ENCODE data around the gene METTL5. TPM values are rescaled to one million over a fixed set of nuclear protein-coding genes. Genes with fewer than 3 reads are reported as not detected.
A peak's percentile ranks its signal among the peaks of the same experiment; 100 is the strongest.
"Not testable (repeated sequence)": the region's sequence is repeated elsewhere in the genome, so short reads cannot be mapped to it uniquely, and the experiment has no call there.

METTL5 gene
- polyA plus RNA-seq, 12 donors, result 54.3 to 78.8 (median 60.8) TPM; not detected in 1

- no peak for DNase-seq
Measured at GRCh38 chr2:169840747-169841142, 16.0 kb upstream of the METTL5 start.

- DNase-seq, result no peak
Measured at GRCh38 chr2:169839954-169840746, 15.4 kb upstream of the METTL5 start.

DNA sequence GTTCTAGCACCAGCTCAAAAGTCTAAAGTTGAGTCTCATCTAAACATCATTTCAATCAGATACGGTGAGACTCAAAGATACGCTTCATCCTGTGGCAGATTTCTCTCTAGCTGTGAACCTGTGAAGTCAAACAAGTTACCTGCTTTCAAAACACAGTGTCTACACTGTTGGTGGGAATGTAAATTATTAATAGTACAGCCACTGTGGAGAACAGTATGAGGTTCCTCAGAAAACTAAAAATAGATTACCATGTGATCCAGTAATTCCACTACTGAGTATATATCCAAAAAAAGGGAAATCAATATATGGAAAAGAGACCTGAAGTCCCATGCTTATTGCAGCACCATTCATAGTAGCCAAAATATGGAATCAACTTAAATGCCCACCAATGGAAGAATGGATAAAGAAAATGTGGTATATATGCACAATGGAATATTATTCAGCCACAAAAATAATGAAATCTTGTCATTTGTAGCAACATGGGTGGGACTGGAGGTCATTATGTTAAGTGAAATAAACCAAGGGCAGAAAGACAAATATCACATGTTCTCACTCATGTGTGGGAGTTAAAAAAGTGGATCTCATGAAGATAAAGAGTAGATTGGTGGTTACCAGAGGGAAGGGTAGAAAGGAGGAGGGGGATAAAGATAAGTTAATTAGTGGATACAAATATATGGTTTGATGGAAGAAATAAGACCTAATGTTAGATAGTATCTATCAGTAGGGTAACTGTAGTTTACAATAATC lies 14.2 kb upstream of the METTL5 start:
- no peak for DNase-seq

GRCh38 chr2:169834401-169834800 lies 9.7 kb upstream of the METTL5 start:
- DNase-seq, result no peak

GRCh38 chr2:169828141-169828811 lies 3.6 kb upstream of the METTL5 start:
- DNase-seq, result peak; percentile 34

- DNase-seq, result peak; percentile 96
Measured at GRCh38 chr2:169827272-169828140, 2.8 kb upstream of the METTL5 start, which contains the start of gene UBR3. UBR3 (plus strand) TSS chr2:169827454; CDS start chr2:169827508, 54 bp downstream.

- DNase-seq, result no peak
Measured at GRCh38 chr2:169823996-169824372, 721 bp downstream of the METTL5 start.

- no peak for DNase-seq
Measured at GRCh38 chr2:169822785-169823392, 1.8 kb downstream of the METTL5 start.

GRCh38 chr2:169822036-169822435 lies 2.7 kb downstream of the METTL5 start:
- DNase-seq, result no peak

DNA sequence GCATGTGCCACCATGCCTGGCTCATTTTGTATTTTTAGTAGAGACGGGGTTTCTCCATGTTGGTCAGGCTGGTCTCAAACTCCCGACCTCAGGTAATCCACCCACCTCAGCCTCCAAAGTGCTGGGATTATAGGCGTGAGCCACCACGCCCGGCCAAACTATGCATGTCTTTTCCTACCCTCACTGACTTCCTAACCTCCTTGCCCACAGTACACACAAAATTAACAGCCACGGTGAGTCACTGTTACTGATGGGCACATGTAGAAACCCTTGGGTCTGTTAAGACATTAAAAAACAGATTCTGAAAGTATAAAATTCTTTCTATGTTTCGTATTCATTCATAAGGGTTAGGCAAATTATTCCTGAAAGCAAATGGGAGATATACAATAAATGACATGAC lies 4.6 kb downstream of the METTL5 start:
- not testable (repeated sequence) for DNase-seq

GRCh38 chr2:169819106-169819505 lies 5.6 kb downstream of the METTL5 start:
- no peak for DNase-seq

DNA sequence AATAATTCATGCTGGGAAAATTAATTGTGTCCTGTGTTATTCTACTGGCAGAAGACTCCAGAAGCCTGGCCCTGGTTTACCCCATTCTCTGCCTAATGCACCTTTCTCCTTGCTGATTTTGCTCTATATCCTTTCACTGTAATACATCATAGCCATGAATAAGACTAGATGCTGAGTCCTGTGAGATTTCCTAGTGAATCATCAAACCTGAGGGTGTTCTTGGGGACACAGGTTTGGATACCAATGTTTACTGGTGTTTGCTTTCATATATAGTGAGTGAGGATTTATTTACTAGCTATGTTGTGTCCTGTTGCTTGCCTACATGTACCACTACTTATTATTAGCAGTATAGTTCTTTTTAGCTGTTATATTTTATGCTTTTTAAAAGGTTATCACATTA lies 6.5 kb downstream of the METTL5 start:
- no peak for DNase-seq

DNA sequence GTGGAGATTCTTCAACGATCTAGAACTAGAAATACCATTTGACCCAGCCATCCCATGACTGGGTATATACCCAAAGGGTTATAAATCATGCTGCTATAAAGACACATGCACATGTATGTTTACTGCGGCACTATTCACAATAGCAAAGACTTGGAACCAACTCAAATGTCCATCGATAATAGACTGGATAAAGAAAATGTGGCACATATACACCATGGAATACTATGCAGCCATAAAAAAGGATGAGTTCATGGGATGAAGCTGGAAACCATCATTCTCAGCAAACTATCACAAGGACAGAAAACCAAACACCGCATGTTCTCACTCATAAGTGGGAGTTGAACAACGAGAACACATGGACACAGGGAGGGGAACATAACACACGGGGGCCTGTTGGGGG lies 7.3 kb downstream of the METTL5 start:
- DNase-seq, result not testable (repeated sequence)

DNA sequence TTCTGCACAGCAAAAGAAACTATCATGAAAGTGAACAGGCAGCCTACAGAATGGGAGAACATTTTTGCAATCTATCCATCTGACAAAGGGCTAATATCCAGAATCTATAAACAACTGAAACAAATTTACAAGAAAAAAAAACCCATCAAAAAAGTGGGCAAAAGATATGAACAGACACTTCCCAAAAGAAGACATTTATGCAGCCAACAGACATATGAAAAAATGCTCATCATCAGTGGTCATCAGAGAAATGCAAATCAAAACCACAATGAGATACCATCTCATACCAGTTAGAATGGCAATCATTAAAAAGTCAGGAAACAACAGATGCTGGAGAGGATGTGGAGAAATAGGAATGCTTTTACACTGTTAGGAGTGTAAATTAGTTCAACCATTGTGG lies 7.7 kb downstream of the METTL5 start:
- DNase-seq, result not testable (repeated sequence)

- no peak for DNase-seq
Measured at GRCh38 chr2:169815849-169816248, 8.9 kb downstream of the METTL5 start.

GRCh38 chr2:169808221-169808620 lies 16.5 kb downstream of the METTL5 start:
- DNase-seq, result no peak

DNA sequence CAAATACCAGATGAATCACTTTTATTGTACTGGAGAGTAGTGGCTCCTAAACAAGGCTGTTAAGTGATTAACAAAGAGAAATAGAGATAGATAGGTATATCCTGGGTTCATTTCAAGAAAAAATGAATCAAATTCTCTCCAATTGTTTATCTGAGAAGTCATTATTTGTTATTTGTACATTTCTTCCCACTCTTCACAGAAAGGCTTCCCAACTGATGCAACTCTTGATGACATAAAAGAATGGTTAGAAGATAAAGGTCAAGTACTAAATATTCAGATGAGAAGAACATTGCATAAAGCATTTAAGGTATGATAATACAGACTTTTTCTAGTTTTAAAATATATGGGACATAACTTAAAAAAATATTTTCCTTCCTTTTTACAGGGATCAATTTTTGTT lies 18.1 kb downstream of the METTL5 start:
- no peak for DNase-seq

- no peak for DNase-seq
Measured at GRCh38 chr2:169803480-169803879, 21.2 kb downstream of the METTL5 start.

- DNase-seq, result peak; percentile 93
Measured at GRCh38 chr2:169798718-169799592, 25.8 kb downstream of the METTL5 start, which contains the start of gene SSB. SSB (plus strand) TSS chr2:169798871; CDS start chr2:169800961, 2,090 bp downstream.

DNA sequence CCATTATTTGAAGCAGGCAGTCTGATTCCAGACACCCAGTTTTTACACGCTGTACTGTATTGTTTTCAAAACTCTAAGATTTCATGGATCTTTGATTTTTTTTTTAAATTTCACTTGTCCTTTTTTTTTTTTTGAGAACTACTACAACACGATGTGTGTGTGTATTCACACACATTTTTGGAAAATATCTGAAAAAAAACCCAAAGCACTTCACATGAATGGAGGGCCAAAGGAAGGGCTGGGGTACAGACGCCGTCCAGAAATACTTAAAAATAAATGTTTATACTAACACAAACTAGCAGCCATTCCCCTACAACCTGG lies 26.3 kb downstream of the METTL5 start:
- DNase-seq, result no peak
